ENCODE results near the gene KIF26B. TPM values are rescaled to one million over a fixed set of nuclear protein-coding genes. Genes with fewer than 3 reads are reported as not detected.

Gene KIF26B
- total RNA-seq, 2 experiments from 2014 or later, result 0.60 to 0.84 TPM

DNA sequence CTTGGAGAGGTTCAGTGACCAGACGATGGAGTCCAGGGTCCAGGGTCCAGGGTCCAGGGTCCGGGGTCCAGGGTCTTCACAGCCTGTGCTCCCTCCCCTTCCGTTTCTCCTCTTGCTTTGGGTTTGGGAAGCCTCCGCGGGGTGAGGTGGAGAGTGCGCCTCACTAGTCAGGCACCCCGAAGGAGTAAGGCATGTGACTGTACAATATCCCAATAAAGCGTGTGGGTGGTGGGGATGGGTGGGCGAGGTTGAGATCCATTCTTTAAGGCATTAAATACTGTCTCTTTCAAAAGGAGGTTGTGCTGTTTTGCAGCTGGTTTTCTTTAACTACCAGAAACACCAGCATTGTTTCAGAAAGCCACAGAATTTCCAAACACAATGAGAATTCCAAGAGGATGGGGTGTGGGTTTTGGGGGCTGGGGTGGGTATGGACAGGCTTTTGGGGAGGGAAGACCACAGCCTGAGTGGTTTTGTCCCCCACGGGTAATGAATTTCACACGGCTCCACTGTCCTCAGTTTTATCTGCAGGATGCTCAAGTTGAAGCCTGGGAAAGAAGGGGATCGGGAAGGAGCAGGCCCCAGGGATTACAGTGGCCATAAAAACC lies 65.7 kb downstream of the KIF26B start:
- no peaks in the 10 kb centered on the region for H3K36me3 Mint-ChIP-seq
- H3K27me3 Mint-ChIP-seq, result peaks cover 3% of the 10 kb centered on the region
- no peak for DNase-seq
- H3K27ac Mint-ChIP-seq, result no peak overlapping the region
- no peak overlapping the region for H3K4me3 Mint-ChIP-seq
- H3K9me3 Mint-ChIP-seq, result no peaks in the 10 kb centered on the region
- H3K4me1 Mint-ChIP-seq, result no peaks in the 10 kb centered on the region

DNA sequence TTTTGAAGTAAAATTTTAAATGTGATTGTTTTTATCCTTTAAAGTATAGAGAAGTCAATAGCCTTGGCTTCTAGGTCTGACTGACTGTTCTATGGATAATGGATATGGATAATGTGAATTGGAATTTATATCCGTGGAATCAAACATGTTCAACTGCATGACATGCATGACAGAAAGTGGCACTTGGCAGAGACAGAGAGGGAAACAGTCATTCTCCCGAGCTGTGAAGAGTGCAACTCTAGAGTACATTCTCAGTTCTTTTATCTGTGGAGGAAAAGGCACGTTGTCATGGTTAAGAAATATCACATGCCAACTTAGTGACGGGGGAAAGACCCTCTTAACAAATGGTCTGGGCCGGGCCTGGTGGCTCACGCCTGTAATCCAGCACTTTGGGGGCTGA lies 67.0 kb downstream of the KIF26B start:
- H3K27me3 Mint-ChIP-seq, result peaks cover 3% of the 10 kb centered on the region
- H3K9me3 Mint-ChIP-seq, result no peaks in the 10 kb centered on the region
- no peak overlapping the region for H3K4me3 Mint-ChIP-seq
- no peak for DNase-seq
- H3K27ac Mint-ChIP-seq, result no peak overlapping the region
- no peaks in the 10 kb centered on the region for H3K4me1 Mint-ChIP-seq
- H3K36me3 Mint-ChIP-seq, result no peaks in the 10 kb centered on the region

DNA sequence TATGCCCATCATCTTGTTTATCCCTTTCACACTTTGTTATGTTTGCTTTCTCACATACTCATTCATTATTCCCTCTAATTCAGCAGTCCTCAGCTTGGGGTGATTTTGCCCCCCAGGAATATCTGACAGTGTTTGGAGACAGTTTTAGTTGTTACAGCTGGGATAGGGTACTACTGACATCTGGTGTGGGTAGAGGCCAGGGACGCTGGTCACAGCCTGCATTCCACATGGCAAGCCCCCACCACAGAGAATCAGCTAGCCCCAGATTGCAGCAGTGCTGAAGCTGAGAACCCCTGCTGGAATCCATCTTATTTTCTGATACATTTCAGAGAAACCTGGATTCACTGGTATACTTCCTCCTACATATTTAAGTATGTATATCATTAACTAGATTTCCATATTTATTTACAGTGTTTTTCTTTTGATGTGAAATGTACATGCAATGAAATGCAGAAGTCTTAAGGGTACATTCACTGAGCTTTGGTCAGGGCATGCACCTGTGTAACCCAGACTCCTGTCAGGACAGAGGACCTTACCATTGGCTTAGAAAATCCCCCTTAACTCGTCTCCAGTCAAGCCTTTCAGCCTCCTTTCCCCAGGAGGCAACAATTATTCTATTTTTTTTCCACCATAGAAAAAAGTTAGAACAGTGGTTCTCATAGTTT lies 68.3 kb downstream of the KIF26B start:
- Mint-ChIP-seq H3K27ac (no peak overlapping the region), H3K4me3 (no peak overlapping the region), H3K4me1 (no peaks in the 10 kb centered on the region), H3K36me3 (no peaks in the 10 kb centered on the region), H3K9me3 (no peaks in the 10 kb centered on the region), H3K27me3 (no peaks in the 10 kb centered on the region)
- no peak for DNase-seq

DNA sequence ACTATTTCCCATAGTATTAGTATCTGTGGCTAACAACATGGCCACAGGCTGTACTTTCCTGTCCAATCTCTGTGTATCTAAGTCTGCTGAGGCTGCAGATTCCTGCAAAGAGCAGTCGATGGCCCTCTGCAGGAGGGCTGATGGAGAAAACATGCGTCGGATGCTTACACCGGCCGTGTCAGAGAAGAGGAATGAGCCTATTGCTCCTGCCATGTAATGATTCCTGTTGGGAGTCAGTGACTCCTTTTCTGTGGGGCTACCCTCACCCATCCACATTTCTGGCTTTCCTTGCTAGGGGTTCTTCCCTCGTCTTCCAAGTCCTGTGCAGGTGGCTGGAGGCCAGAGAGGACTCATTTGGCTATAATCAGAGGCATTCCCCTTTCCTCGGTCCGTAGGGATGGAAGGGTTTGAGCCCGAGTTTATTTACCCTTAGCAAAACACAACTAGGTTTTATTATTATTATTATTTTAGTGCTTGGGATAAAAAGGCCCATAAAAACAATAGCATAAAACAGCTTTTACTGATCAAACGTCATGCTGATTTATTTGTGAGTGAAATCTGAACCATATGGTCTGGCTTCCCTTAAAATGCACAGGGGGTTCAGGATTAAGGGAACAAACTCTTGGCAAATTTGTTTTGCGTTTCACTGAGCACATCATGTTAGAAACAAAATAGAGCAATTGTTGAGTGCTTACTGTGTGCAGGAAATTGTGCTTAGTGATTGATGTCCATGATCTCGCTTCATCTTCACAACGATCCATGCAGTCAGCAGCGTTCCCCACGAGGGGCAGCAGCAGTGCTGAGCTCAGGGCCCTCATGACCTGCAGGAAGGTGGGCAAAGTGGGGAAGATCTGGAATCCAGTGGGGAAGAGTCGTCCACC lies 70.8 kb downstream of the KIF26B start:
- Mint-ChIP-seq H3K36me3 (no peaks in the 10 kb centered on the region), H3K27ac (no peak overlapping the region), H3K4me1 (no peaks in the 10 kb centered on the region), H3K4me3 (no peak overlapping the region), H3K9me3 (no peaks in the 10 kb centered on the region), H3K27me3 (no peaks in the 10 kb centered on the region)
- DNase-seq, result no peak

DNA sequence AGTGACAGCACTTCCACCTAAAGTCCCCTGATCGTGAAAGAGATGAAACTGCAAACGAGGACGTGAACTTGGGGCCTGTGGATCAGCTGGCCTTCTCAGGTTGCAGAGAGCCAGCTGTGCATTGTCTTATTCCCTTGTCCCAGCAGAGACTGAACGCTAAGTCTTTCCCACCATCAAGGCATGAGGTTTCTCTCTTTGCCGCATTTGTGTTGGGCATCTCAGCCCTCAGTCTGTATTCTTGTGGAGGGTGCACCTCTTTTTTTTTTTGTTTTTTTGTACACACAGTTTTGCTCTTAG lies 71.4 kb downstream of the KIF26B start:
- Mint-ChIP-seq H3K4me1 (no peaks in the 10 kb centered on the region), H3K9me3 (no peaks in the 10 kb centered on the region), H3K36me3 (no peaks in the 10 kb centered on the region), H3K27me3 (no peaks in the 10 kb centered on the region), H3K27ac (no peak overlapping the region), H3K4me3 (no peak overlapping the region)
- no peak for DNase-seq

DNA sequence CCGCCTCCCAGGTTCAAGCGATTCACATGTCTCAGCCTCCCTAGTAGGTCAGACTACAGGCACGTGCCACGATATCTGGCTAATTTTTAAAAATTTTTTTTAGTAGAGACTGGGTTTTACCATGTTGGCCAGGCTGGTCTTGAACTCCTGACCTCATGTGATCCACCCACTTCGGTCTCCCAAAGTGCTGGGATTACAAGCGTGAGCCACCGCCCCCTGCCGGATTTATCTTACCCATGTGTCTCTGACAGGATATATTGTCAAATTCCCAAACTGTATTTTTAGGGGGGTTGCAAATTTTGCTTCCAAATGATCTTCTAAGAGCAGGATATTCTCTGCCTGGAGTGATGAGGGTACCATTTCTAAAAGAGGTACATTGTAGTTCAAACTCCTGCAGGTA lies 74.3 kb downstream of the KIF26B start:
- Mint-ChIP-seq H3K27me3 (no peaks in the 10 kb centered on the region), H3K27ac (no peak overlapping the region), H3K36me3 (no peaks in the 10 kb centered on the region), H3K4me1 (no peaks in the 10 kb centered on the region), H3K9me3 (no peaks in the 10 kb centered on the region), H3K4me3 (no peak overlapping the region)
- no peak for DNase-seq

DNA sequence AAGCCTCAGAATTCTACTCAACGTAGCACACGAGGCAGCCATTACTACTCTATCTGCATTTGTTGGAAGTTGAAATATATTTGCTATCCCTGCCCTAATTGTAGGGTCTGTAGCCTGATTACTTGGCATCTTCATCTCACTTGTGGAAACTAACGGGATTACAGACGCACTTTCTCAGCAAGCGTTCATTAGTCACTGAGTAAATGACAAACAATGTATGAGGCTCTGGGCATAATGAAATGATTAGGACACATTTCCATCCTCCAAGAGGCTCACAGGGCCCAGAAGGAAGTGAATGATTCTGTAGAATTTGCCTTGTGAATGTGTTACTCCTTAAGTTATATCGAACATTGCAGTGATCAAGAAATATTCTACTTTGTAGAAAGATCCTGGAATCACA lies 78.1 kb downstream of the KIF26B start:
- Mint-ChIP-seq H3K36me3 (no peaks in the 10 kb centered on the region), H3K9me3 (no peaks in the 10 kb centered on the region), H3K4me1 (no peaks in the 10 kb centered on the region), H3K4me3 (no peak overlapping the region), H3K27me3 (no peaks in the 10 kb centered on the region), H3K27ac (no peak overlapping the region)
- DNase-seq, result no peak

GRCh38 chr1:245234217-245235081 lies 79.7 kb downstream of the KIF26B start:
- Mint-ChIP-seq H3K36me3 (no peaks in the 10 kb centered on the region), H3K4me1 (no peaks in the 10 kb centered on the region), H3K9me3 (no peaks in the 10 kb centered on the region), H3K27me3 (peaks cover 4% of the 10 kb centered on the region), H3K4me3 (no peak overlapping the region), H3K27ac (no peak overlapping the region)
- no peak for DNase-seq

- no peaks in the 10 kb centered on the region for H3K36me3 Mint-ChIP-seq
- no peaks in the 10 kb centered on the region for H3K9me3 Mint-ChIP-seq
- H3K4me3 Mint-ChIP-seq, result no peak overlapping the region
- no peak overlapping the region for H3K27ac Mint-ChIP-seq
- no peak for DNase-seq
- H3K4me1 Mint-ChIP-seq, result no peaks in the 10 kb centered on the region
- H3K27me3 Mint-ChIP-seq, result peaks cover 4% of the 10 kb centered on the region
These were observed 80.4 kb downstream of the KIF26B start for GRCh38 chr1:245235156-245235555.

GRCh38 chr1:245240648-245241165 lies 85.9 kb downstream of the KIF26B start:
- Mint-ChIP-seq H3K9me3 (no peaks in the 10 kb centered on the region), H3K4me3 (no peak overlapping the region)

GRCh38 chr1:245241526-245242130 lies 86.8 kb downstream of the KIF26B start:
- no peak overlapping the region for H3K27ac Mint-ChIP-seq
- DNase-seq, result no peak
- no peak overlapping the region for H3K4me3 Mint-ChIP-seq
- H3K4me1 Mint-ChIP-seq, result no peaks in the 10 kb centered on the region
- no peaks in the 10 kb centered on the region for H3K36me3 Mint-ChIP-seq
- H3K9me3 Mint-ChIP-seq, result no peaks in the 10 kb centered on the region
- H3K27me3 Mint-ChIP-seq, result peaks cover 9% of the 10 kb centered on the region

More at GRCh38 chr1:245240648-245241165, 85.9 kb downstream of the KIF26B start:
- Mint-ChIP-seq H3K27me3 (peaks cover 9% of the 10 kb centered on the region), H3K4me1 (no peaks in the 10 kb centered on the region), H3K36me3 (no peaks in the 10 kb centered on the region), H3K27ac (no peak overlapping the region)
- DNase-seq, result no peak

DNA sequence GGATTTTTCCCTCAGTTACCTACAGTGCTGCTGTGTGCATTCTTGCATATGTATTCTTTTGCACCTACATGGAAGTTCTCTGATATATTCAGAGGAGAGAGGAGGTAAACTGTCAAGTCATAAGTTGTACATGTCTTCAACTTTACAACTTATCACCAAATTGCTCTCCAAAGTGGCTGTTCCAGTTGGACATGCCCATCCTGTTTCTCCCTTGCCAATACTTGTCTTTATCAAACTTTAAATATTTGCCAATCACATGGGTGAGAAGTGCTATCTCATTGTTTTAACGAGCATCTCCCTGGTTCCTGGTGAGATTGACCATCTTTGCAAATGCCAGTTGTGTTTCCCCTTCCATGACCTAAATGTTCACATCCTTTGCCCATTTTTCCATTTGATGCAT lies 88.2 kb downstream of the KIF26B start:
- H3K36me3 Mint-ChIP-seq, result no peaks in the 10 kb centered on the region
- H3K27me3 Mint-ChIP-seq, result peaks cover 9% of the 10 kb centered on the region
- no peaks in the 10 kb centered on the region for H3K9me3 Mint-ChIP-seq
- no peaks in the 10 kb centered on the region for H3K4me1 Mint-ChIP-seq
- no peak overlapping the region for H3K4me3 Mint-ChIP-seq
- no peak overlapping the region for H3K27ac Mint-ChIP-seq
- DNase-seq, result no peak

DNA sequence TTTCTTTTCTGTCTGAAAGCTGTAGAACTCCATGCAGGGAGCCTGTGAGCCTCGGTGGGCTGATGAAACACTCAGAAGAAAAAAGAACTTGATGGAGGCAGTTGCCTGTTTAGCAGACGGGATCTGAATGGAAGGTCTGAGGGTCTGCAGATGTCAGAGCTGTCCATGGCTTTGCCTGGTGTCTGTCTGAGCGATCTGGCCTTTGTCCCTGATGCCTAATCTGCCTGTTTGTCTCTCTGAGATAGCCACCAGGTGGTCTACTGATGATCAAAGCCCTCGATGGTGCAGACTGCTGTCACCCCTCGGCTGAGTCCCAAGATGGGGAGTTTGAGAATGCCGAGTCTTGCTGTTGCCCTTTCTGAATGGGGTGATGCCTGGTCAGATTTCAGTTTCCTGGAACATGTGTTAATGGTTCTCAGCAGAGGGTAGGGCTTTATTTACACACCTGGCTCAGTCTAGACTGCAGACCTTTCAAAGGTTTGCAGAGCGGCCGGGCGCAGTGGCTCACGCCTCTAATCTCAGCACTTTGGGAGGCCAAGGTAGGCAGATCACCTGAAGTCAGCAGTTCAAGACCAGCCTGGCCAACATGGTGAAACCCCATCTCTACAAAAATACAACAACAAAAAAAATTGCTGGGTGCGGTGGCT lies 90.4 kb downstream of the KIF26B start:
- Mint-ChIP-seq H3K27ac (no peak overlapping the region), H3K4me1 (no peaks in the 10 kb centered on the region), H3K27me3 (peaks cover 5% of the 10 kb centered on the region), H3K36me3 (no peaks in the 10 kb centered on the region), H3K4me3 (no peak overlapping the region), H3K9me3 (no peaks in the 10 kb centered on the region)
- DNase-seq, result no peak

DNA sequence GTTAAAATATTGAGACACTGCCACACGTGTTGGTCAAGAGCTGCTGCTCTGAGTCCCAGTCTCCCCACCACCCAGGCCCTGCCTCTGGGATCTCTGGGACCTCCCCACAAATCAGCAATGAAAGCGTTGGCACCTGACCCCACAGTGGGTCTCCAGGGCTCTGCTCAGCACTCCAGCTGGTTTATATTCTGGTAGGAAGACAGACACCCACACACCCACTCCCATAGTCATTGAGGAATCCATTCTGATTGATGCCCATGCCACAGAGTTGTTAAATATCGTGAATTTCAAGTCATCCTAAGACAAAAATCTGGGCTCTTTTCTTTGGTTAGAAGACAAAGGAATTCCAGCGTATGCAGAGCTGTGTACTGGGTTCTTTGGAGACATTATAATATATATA lies 91.6 kb downstream of the KIF26B start:
- H3K36me3 Mint-ChIP-seq, result no peaks in the 10 kb centered on the region
- no peak for DNase-seq
- no peaks in the 10 kb centered on the region for H3K4me1 Mint-ChIP-seq
- H3K4me3 Mint-ChIP-seq, result no peak overlapping the region
- H3K27me3 Mint-ChIP-seq, result no peaks in the 10 kb centered on the region
- no peak overlapping the region for H3K27ac Mint-ChIP-seq
- H3K9me3 Mint-ChIP-seq, result no peaks in the 10 kb centered on the region
